ENCODE measurements around the gene NUDT5. TPM values are rescaled to one million over a fixed set of nuclear protein-coding genes. Genes with fewer than 3 reads are reported as not detected.
A peak's percentile ranks its signal among the peaks of the same experiment; 100 is the strongest.

Gene NUDT5
- total and polyA plus RNA-seq, 2 of the 13 experiments (the other 11 are each of a cell fraction or from before 2014, with no cell fraction given) = 79.6 to 134 TPM

- TF ChIP-seq ZSCAN21 (CRISPR knock-in tag; IDR thresholded peaks at IDR 0.05; ENCODE audit: borderline replicate concordance) = peak; percentile 75; the same call in 1 of the 2 replicates
- TF ChIP-seq ERF (CRISPR knock-in tag; IDR thresholded peaks at IDR 0.05) = 0 out of 2 replicates have a peak, but pooled peaks have one; percentile 19
- TF ChIP-seq CREBL2 (CRISPR knock-in tag; IDR thresholded peaks at IDR 0.05; ENCODE audit: borderline replicate concordance) = peak; percentile 79; the same call in 1 of the 2 replicates
- no peak for TF ChIP-seq RNF219 (CRISPR knock-in tag; IDR thresholded peaks at IDR 0.05)
- TF ChIP-seq TAF1 (CRISPR knock-in tag; IDR thresholded peaks at IDR 0.05) = peak; percentile 75
- TF ChIP-seq KDM4B (CRISPR knock-in tag; IDR thresholded peaks at IDR 0.05) = peak; percentile 44; the same call in 1 of the 2 replicates
- no peak; the same call in 1 of the 2 replicates for TF ChIP-seq ZNF652 (CRISPR knock-in tag; IDR thresholded peaks at IDR 0.05; ENCODE audit: borderline replicate concordance, low read depth)
- TF ChIP-seq, protein P1, sequence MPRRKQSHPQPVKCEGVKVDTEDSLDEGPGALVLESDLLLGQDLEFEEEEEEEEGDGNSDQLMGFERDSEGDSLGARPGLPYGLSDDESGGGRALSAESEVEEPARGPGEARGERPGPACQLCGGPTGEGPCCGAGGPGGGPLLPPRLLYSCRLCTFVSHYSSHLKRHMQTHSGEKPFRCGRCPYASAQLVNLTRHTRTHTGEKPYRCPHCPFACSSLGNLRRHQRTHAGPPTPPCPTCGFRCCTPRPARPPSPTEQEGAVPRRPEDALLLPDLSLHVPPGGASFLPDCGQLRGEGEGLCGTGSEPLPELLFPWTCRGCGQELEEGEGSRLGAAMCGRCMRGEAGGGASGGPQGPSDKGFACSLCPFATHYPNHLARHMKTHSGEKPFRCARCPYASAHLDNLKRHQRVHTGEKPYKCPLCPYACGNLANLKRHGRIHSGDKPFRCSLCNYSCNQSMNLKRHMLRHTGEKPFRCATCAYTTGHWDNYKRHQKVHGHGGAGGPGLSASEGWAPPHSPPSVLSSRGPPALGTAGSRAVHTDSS (CRISPR knock-in tag; conservative IDR thresholded peaks at IDR 0.05) = no peak
- TF ChIP-seq, protein P2, sequence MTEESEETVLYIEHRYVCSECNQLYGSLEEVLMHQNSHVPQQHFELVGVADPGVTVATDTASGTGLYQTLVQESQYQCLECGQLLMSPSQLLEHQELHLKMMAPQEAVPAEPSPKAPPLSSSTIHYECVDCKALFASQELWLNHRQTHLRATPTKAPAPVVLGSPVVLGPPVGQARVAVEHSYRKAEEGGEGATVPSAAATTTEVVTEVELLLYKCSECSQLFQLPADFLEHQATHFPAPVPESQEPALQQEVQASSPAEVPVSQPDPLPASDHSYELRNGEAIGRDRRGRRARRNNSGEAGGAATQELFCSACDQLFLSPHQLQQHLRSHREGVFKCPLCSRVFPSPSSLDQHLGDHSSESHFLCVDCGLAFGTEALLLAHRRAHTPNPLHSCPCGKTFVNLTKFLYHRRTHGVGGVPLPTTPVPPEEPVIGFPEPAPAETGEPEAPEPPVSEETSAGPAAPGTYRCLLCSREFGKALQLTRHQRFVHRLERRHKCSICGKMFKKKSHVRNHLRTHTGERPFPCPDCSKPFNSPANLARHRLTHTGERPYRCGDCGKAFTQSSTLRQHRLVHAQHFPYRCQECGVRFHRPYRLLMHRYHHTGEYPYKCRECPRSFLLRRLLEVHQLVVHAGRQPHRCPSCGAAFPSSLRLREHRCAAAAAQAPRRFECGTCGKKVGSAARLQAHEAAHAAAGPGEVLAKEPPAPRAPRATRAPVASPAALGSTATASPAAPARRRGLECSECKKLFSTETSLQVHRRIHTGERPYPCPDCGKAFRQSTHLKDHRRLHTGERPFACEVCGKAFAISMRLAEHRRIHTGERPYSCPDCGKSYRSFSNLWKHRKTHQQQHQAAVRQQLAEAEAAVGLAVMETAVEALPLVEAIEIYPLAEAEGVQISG (CRISPR knock-in tag; IDR thresholded peaks at IDR 0.05) = peak; percentile 80; the same call in 1 of the 2 replicates
- TF ChIP-seq, protein P3, sequence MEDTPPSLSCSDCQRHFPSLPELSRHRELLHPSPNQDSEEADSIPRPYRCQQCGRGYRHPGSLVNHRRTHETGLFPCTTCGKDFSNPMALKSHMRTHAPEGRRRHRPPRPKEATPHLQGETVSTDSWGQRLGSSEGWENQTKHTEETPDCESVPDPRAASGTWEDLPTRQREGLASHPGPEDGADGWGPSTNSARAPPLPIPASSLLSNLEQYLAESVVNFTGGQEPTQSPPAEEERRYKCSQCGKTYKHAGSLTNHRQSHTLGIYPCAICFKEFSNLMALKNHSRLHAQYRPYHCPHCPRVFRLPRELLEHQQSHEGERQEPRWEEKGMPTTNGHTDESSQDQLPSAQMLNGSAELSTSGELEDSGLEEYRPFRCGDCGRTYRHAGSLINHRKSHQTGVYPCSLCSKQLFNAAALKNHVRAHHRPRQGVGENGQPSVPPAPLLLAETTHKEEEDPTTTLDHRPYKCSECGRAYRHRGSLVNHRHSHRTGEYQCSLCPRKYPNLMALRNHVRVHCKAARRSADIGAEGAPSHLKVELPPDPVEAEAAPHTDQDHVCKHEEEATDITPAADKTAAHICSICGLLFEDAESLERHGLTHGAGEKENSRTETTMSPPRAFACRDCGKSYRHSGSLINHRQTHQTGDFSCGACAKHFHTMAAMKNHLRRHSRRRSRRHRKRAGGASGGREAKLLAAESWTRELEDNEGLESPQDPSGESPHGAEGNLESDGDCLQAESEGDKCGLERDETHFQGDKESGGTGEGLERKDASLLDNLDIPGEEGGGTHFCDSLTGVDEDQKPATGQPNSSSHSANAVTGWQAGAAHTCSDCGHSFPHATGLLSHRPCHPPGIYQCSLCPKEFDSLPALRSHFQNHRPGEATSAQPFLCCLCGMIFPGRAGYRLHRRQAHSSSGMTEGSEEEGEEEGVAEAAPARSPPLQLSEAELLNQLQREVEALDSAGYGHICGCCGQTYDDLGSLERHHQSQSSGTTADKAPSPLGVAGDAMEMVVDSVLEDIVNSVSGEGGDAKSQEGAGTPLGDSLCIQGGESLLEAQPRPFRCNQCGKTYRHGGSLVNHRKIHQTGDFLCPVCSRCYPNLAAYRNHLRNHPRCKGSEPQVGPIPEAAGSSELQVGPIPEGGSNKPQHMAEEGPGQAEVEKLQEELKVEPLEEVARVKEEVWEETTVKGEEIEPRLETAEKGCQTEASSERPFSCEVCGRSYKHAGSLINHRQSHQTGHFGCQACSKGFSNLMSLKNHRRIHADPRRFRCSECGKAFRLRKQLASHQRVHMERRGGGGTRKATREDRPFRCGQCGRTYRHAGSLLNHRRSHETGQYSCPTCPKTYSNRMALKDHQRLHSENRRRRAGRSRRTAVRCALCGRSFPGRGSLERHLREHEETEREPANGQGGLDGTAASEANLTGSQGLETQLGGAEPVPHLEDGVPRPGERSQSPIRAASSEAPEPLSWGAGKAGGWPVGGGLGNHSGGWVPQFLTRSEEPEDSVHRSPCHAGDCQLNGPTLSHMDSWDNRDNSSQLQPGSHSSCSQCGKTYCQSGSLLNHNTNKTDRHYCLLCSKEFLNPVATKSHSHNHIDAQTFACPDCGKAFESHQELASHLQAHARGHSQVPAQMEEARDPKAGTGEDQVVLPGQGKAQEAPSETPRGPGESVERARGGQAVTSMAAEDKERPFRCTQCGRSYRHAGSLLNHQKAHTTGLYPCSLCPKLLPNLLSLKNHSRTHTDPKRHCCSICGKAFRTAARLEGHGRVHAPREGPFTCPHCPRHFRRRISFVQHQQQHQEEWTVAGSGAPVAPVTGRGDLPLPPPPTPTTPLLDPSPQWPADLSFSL (CRISPR knock-in tag; IDR thresholded peaks at IDR 0.05) = peak; percentile 71; the same call in 1 of the 2 replicates
- no peak for TF ChIP-seq ZBTB42 (CRISPR knock-in tag; IDR thresholded peaks at IDR 0.05)
- TF ChIP-seq SP5 (CRISPR knock-in tag; IDR thresholded peaks at IDR 0.05; ENCODE audit: borderline replicate concordance, low read depth) = no peak
- TF ChIP-seq ZNF782 (CRISPR knock-in tag; IDR thresholded peaks at IDR 0.05; ENCODE audit: borderline replicate concordance) = no peak
- no peak for TF ChIP-seq ZFP1 (CRISPR knock-in tag; IDR thresholded peaks at IDR 0.05)
- TF ChIP-seq ZZZ3 (CRISPR knock-in tag; IDR thresholded peaks at IDR 0.05; ENCODE audit: borderline replicate concordance) = no peak; the same call in 1 of the 2 replicates
Measured at GRCh38 chr10:12195603-12196506, at the start of gene NUDT5, which contains the start of gene CDC123 (continued).

Data from HepG2 (cell line).